H54 (cell line): ENCODE measurements around the gene CORO1C.

Source experiments
- DNase-seq: peaks from one replicate; pipeline ENCODE4 v3.0.0; 2011; ENCODE audit warnings: low spot score, mixed read lengths; ENCODE audit not compliant: insufficient read length
- FAIRE-seq: peaks from 3 replicates; lab custom pipeline; 2011; peaks lifted over from hg19 to GRCh38; lab: Jason Lieb, UNC
- POLR2A ChIP-seq: IDR thresholded peaks from 2 replicates; pipeline ENCODE4 v1.6.1; 2011; ENCODE audit warnings: low read depth, mild to moderate bottlenecking, low read length

Gene CORO1C

DNA sequence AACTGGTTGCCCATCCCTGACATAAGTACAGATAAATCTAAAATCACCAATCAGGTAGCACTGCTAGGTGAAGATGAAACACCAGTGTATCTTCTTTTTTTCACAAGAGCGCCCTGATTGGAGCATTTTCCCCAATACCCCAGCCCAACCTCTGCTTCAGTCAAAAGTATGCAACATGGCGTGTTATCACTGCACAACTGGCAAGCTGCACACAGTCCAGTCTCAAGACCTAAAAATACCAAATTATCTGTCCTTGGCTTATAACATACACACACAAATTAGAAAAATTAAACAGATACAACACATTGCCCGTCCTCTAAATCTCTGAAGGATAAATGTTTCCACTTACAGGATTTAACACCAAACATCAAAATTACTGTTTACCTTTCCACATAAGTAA is 77.4 kb downstream of the CORO1C start:
- FAIRE-seq (no peak), DNase-seq (no peak)
- TF ChIP-seq POLR2A = no peak

DNA sequence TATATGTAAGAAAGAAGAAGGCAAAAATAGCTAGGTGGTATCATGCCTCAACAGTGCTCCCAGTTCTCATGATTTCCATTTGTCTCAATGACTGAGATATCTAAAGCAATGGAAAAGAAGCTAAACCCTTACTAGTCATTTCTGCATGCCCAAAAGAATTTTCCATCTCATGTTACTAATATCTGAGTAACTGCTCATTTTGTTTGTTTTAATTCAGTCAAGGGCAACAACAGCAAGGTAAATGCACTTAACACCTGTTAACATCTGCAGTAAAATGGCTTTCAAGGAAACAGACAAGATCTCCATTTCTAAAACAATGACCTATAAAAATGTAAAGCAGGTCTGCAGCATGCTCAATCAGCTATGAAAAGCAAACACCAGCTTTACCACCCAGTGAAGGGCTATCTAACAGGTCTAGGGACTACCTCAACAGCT is 78.2 kb downstream of the CORO1C start:
- DNase-seq = no peak
- TF ChIP-seq POLR2A = no peak
- no peak for FAIRE-seq

DNA sequence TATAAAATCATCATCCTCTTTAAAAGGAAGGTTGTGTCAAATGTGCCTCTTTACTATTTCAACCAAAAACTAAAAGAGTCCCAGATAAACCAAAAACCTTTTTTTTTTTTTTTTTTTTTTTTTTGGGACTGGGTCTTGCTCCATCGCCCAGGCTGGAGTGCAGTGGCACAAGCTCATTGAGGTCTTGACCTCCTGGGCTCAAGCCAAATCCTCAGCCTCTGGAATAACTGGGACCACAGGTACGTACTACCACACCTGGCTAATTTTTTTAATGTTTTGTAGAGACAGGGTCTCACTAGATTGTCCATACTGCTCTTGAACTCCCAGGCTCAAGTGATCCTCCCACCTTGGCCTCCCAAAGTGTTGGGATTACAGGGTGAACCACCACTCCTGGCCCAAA is 81.2 kb downstream of the CORO1C start:
- no peak for TF ChIP-seq POLR2A
- no peak for DNase-seq
- no peak for FAIRE-seq

DNA sequence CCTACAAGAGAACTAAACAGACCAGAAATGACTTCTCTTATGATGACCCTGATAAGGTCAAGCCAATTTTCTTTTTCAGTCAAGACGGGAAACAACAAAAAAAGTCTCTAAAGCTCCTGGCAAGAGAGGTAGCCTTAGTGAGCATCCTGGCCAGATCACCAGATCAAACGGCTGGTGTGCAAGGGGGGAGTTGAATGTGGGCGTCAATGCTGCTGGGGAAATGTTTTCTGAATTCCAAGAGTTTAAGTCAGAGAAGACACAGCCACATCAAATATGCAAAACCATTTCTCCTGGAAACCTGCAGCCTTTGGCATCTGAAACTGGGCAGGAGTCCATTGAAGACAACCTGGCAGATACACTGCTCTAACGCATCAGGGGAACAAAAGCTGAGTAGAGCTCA is 81.6 kb downstream of the CORO1C start:
- FAIRE-seq = peak; percentile 84
- DNase-seq = peak; percentile 65
- TF ChIP-seq POLR2A = no peak

DNA sequence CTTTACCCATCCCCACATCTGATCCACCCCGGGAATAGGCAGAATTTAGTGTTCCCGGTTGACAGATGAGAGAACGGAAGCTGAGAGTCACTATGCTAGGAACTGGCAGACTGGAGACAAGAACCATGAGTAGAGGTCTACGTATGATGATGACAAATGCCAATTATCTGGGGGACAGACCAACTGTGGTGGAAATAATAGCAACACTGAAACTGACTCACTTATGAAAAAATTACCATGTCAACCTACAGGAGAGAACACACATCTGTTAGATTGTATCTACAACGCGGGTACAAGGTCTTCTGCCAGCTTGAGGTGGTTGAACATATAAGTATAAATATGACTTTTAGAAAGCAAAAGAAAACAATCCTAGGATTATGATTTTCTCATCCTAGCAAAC is 82.2 kb downstream of the CORO1C start:
- DNase-seq = no peak
- no peak for FAIRE-seq
- no peak for TF ChIP-seq POLR2A

DNA sequence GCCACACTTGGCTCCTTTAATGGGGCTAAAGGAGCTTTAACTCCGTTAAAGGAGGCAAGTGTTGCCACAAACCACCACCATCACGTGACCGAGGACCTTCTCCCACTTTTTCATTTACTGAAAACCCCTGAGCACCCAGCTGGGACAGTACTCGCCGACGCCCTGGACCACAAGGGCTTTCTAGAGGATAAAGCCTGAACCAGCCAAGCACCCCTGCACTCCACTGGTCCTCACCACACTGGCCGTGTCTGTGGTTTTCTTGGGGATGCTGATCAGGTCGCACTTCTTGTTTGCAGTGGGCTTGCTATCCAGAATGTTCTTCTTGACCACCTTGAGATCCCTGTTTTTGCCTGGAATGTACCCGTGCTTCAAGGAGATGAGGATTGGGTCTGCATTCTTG is 82.9 kb downstream of the CORO1C start:
- FAIRE-seq (no peak), DNase-seq (no peak)
- no peak for TF ChIP-seq POLR2A

DNA sequence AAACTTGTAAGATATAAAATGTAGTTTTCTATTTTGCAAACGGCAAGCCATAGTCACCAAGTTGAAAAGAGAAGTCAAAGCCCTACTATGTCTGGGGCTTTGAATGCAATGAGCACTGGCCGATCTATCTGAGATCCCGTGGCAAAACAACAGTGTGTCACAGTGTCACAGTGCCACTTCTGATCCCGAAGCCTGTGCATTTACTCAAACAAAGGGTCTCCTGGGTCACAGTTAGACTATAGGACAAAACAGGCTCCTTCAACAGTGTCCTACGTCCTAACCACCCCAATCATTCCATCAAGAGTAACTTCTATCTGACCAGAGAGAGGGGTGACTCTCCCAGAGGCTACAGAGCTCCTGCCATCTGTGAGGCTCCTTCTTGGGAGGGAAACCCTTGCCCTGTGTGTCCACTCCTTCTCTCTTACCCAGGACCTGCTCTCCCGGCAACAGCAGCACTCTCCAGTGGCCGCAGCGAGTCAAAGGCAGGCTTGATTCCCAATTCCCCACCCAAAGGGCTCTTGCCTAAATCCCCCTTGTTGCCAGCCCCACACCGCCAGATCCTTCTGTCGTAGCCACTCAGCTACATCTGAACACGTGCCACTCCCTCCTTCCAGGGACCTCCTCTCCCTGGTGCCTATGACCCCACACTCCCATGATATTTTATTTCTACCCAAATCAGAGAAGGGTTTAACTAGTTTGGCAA is 83.6 kb downstream of the CORO1C start:
- DNase-seq = no peak
- FAIRE-seq = no peak
- no peak for TF ChIP-seq POLR2A

DNA sequence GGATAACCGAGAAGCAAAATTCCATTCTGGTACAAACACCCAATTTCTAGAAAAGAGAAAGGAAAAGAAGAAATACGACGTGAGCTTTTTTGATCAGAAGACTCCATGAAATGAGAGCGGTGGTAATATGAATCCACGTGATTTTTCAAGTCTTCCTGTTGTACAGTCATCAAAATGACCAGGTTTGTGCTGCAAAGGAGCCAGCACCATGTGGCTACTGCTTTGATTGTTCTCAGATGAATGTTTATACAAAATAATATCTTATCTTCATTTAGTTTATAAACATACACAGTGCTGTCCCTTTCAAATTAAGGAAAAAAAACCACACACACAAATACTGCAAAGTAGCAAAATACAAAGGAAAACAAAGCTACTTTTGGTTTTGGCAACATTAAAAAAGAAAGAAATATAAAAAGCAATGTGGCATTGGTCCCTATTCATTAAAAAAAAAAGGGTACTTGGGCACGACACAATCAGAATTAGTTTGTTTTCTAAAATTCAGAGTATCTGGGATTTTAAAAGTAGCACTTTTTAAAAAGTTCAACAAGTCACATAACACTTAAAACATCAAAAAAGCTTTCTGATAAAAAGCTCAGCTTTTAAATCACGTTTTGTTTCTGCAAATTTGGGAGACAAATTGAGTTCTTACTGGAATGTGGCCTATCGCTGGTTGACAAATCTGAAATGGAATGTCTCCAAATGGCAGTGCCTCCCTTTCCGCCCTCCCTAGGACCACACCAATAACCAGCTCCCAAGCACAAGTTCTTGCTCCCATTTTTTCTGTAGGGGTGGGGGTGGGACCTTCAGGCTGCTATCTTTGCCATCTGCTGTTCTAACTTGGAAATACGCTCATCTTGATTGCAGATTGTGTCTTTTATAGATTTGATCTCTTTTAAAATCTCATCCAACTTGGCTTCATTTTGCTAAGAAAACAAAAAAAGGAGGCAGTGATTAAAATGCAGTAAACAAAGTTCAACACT is 84.4 kb downstream of the CORO1C start:
- TF ChIP-seq POLR2A = no peak
- FAIRE-seq (no peak), DNase-seq (no peak)

DNA sequence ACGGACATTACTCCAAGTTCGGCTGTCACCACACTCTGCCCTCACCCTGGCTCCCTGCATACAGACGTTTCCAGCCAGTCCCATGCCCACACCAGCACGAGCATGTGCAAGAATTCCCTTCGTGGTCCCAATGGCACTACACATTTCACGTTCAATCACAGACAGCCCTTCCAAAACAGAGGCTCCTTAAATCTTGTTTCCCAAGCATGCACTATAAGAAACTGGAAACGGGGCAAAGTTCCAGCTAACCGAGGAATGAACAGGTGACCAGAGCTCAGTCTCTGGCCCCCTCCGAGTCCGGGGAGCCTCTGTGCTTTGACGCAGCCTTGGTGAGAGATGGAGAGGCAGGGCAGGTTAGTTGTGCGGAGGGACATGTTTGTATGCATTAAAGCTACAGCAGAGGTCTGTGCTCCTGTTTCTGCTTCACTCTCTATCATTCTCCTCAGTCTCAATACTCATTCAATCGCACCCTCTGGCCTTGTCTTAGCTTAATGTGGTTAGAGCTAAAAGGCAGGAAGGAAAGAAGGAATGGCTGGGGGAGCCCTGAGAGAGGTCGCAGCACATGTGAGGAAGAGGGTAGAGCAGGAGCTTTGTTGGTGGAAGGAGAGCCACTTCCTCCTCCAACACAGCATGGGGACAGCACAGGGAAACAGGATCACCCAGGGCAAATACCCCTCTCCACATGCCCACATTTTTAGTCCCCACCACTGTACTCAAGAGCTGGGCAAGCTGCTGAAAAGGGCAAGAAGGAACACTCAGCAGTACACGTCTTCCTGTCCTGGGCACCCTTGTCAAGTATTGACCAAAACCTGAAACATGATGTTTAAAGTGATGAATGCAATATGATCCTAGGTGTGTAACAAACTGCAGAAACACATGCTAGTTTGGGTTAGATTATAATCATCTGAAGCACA is 85.4 kb downstream of the CORO1C start:
- DNase-seq (no peak), FAIRE-seq (no peak)
- TF ChIP-seq POLR2A = no peak

DNA sequence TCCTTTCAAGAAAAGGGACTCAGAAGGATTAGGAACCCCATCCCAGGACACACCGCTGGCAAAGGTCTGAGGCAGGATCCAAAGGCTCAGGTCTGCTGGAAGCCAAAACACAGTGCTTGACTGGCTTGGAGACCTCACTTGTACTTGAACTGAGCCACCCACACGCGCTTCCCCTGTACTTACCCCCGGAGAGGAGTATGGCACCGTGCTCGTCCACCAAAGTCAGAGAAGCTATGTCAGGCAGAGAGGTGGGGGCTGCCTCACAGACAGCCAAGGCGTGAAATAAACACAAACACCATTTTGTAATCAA is 86.6 kb downstream of the CORO1C start:
- no peak for FAIRE-seq
- no peak for TF ChIP-seq POLR2A
- no peak for DNase-seq

DNA sequence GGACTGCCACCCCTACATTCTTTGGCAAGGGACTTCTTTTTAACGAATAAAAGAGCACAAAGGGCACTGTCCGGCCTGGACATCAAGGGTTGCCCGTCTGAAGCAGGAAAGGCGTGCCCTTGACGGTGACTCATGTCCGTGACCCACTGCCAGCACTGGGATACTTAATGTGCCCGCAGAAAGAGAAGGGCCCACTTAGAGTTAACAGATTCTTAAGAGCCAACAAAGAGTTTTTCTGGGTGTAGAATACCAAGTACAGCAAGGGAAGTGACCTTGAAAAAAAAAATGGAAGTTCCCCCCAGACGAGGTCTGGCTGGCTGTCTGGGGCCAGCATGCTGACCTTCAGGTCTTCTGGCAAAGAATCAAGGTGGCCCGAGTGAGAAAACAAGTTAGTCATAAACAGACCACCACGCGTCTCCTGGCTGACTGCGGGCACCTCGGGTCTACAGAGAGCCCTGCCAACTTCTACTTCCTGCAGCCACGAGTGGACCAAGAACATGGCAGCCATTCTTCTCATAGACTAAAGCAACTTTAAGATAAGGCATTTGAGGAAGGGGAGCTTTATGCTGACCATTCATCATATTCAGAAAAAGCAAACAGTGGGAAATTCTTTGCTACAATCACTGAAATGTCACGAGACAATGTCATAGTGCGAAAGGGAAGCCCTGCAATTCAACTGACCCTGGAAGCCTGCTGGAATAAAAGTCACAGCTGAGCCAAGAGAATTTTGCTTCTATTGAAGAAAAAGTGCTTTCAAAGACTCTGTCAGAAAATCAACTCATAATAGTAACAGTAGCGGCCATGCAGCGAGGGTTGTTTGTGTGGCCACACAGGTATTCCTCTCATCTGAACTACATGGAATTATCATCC is 87.1 kb downstream of the CORO1C start:
- no peak for TF ChIP-seq POLR2A
- FAIRE-seq (peak; percentile 67), DNase-seq (peak; percentile 78)

DNA sequence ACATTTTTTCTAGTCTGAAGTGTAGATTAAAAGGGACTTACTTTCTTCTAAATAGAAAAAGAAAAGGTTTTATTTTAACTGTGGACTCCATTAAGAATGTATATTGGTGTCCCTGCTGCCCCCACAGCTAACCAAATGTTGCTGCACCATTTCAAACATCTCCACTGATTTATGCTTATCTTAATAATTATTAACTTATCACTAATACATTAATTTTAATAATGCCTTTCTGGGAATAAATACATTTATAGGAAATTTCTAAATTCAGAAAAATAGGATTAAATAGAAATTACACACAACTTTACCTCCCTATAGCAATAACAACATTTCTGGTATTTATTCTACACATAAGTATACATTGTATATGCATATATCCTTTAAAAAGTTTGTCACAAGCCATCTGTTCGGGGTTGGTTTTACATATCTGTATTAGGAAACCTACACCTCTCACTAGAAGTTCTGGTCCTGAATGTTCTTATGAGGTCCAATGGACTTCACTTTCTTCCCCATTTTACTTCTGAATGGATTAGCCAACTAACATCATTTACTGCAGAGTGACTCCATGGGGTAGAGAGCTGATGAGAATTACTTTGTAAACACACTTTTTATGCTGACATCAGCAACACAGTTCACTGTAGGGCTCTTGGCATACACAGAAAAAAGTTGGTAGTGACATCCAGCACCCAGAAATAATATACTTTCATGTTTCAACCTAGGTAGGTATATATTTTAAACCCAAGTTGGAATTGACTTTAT is 88.2 kb downstream of the CORO1C start:
- no peak for TF ChIP-seq POLR2A
- no peak for FAIRE-seq
- DNase-seq = no peak
